ENCODE results near the gene SPIN1.

DNA sequence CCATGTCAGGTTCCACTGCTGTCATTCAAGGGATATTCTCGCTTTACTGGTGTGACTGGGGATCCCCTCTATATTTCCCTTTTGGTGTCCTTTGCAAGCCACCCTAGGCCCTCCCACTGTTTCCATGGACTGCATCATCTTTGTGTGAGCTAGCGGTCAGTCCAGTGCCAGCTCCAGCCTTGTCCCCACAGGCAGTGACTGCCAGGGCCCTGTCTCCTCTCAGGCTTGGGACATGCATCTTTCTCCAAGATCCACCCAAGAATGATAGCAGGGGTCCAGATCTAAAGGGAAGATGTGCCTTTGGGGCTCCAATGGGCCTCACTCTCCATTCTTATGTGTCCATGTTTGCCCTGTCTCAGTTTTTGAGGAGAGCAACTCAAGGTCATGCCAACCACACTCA lies 109.0 kb downstream of the SPIN1 start:
- TF ChIP-seq, protein P1, sequence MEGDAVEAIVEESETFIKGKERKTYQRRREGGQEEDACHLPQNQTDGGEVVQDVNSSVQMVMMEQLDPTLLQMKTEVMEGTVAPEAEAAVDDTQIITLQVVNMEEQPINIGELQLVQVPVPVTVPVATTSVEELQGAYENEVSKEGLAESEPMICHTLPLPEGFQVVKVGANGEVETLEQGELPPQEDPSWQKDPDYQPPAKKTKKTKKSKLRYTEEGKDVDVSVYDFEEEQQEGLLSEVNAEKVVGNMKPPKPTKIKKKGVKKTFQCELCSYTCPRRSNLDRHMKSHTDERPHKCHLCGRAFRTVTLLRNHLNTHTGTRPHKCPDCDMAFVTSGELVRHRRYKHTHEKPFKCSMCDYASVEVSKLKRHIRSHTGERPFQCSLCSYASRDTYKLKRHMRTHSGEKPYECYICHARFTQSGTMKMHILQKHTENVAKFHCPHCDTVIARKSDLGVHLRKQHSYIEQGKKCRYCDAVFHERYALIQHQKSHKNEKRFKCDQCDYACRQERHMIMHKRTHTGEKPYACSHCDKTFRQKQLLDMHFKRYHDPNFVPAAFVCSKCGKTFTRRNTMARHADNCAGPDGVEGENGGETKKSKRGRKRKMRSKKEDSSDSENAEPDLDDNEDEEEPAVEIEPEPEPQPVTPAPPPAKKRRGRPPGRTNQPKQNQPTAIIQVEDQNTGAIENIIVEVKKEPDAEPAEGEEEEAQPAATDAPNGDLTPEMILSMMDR (IDR thresholded peaks at IDR 0.05) = no peak
- no peak for TF ChIP-seq POLR2A (IDR thresholded peaks at IDR 0.05)
